Suprapubic skin (tissue), 4 donors: ENCODE measurements around the gene PTGS1. TPM values are rescaled to one million over a fixed set of nuclear protein-coding genes. Genes with fewer than 3 reads are reported as not detected.

Experiments used
- DNase-seq, 2 donors: peaks; one replicate each; pipeline ENCODE4 v3.0.0-alpha.2; 2019; ENCODE audit warnings: low spot score in 2 of 2
- H3K27ac ChIP-seq: fragments of 200-600 bp; sonication (generic); one replicate; pipeline ENCODE4 v1.5.1; 2019
- H3K27me3 ChIP-seq: fragments of 200-600 bp; sonication (generic); one replicate; pipeline ENCODE4 v1.5.1; 2019
- H3K36me3 ChIP-seq: fragments of 200-600 bp; sonication (generic); one replicate; pipeline ENCODE4 v1.5.1; 2019
- H3K4me1 ChIP-seq: fragments of 200-600 bp; sonication (generic); one replicate; pipeline ENCODE4 v1.5.1; 2019
- H3K4me3 ChIP-seq: fragments of 200-600 bp; sonication (generic); one replicate; pipeline ENCODE4 v1.5.1; 2019; ENCODE audit warnings: mild to moderate bottlenecking
- H3K9me3 ChIP-seq: fragments of 200-600 bp; sonication (generic); one replicate; pipeline ENCODE4 v1.5.1; 2019
- CTCF ChIP-seq, 2 donors: fragments of 200-600 bp in 1 of 2; fragments of 450-650 bp in 1 of 2; sonication (generic) in 1 of 2; IDR thresholded peaks; one replicate each; pipeline ENCODE4 v1.5.1; 2016 to 2019; ENCODE audit warnings: antibody characterized with exemption in 2 of 2, mild to moderate bottlenecking in 1 of 2, moderate library complexity in 1 of 2
- EP300 ChIP-seq: sonication (generic); formaldehyde crosslinking; IDR thresholded peaks from one replicate; pipeline ENCODE4 v1.6.1; 2017; ENCODE audit warnings: antibody characterized with exemption
- POLR2A ChIP-seq, 2 donors: fragments of 450-650 bp; IDR thresholded peaks; one replicate each; pipeline ENCODE4 v1.6.1; 2017; ENCODE audit warnings: antibody characterized with exemption in 2 of 2, mild to moderate bottlenecking in 2 of 2, moderate library complexity in 2 of 2
- POLR2AphosphoS5 ChIP-seq, 3 donors: sonication (generic); formaldehyde crosslinking; IDR thresholded peaks; one replicate each; pipeline ENCODE4 v1.6.1; 2017; ENCODE audit warnings: antibody characterized with exemption in 3 of 3
- WGBS: methylation state at CpG from one replicate; pipeline ENCODE4 v1.1.5; 2018; 5-methylcytosine and 5-hydroxymethylcytosine counted together
- total RNA-seq, 4 donors: library from RNA; depleted of rRNA; stranded (reverse); fragments of >200 nt; gene quantifications; one replicate each; pipeline ENCODE4 v1.1.0, GENCODE V29; 2016

Gene PTGS1
- total RNA-seq, 4 donors from 2014 or later = 64.3 to 124 (median 73.1) TPM

DNA sequence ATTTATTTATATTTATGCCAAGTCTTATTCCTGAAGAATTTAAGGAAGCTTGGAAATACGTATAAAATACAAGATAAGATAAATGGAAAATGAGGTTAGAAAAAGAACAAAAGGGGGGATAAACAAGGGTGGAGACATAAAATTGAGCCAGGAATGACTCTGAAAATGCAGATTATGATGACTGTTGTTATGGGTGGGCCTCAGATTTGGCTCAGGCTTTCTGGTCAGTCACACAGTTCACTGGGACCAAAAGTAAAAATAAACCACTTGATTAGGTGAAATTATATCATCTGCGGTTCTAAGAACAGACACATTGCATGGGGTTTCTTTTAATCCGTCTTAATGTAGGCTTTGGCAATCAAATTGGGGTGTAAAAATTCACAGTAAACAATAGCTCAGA, 55.9 kb downstream of the PTGS1 start:
- Histone ChIP-seq H3K4me3 (no peak overlapping the region), H3K27ac (no peak overlapping the region)
- 69% methylated on average over 3 of the region's 3 CpGs for WGBS

DNA sequence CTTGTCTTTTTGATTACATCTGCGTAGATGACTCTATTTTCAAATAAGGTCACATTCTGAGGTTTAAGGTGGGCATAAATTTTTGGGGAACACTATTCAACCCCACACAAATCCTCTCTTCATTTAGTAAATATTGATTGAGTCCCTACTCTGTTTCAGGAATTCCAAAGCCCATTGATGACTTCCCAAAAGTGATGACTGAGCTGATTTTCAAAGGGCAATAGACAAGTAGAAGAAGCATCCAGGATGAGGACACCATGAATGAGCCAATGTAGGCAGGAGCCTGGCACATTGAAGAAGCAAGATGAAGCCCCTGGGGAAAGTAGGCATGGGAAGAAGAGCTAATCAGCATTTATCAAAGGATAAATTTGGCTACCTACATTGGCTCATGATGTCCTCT, 71.7 kb downstream of the PTGS1 start:
- TF ChIP-seq POLR2A (IDR thresholded peaks at IDR 0.05) (no peak), CTCF (IDR thresholded peaks at IDR 0.05) (no peak), POLR2AphosphoS5 (IDR thresholded peaks at IDR 0.05) (no peak), EP300 (no peak)
- Histone ChIP-seq H3K36me3 (no peaks in the 10 kb centered on the region), H3K4me3 (no peak overlapping the region), H3K4me1 (no peaks in the 10 kb centered on the region), H3K9me3 (no peaks in the 10 kb centered on the region), H3K27me3 (no peaks in the 10 kb centered on the region), H3K27ac (no peak overlapping the region)
- no peak for DNase-seq
- 84% methylated on average over 1 of the region's 1 CpG for WGBS

More for the DNA sequence above, 55.9 kb downstream of the PTGS1 start:
- H3K27me3 ChIP-seq = no peaks in the 10 kb centered on the region
- no peaks in the 10 kb centered on the region for H3K36me3 ChIP-seq
- TF ChIP-seq POLR2A (IDR thresholded peaks at IDR 0.05) (no peak), POLR2AphosphoS5 (IDR thresholded peaks at IDR 0.05) (no peak), EP300 (no peak), CTCF (IDR thresholded peaks at IDR 0.05) (no peak)
- no peaks in the 10 kb centered on the region for H3K9me3 ChIP-seq
- H3K4me1 ChIP-seq = no peaks in the 10 kb centered on the region
- no peak for DNase-seq

DNA sequence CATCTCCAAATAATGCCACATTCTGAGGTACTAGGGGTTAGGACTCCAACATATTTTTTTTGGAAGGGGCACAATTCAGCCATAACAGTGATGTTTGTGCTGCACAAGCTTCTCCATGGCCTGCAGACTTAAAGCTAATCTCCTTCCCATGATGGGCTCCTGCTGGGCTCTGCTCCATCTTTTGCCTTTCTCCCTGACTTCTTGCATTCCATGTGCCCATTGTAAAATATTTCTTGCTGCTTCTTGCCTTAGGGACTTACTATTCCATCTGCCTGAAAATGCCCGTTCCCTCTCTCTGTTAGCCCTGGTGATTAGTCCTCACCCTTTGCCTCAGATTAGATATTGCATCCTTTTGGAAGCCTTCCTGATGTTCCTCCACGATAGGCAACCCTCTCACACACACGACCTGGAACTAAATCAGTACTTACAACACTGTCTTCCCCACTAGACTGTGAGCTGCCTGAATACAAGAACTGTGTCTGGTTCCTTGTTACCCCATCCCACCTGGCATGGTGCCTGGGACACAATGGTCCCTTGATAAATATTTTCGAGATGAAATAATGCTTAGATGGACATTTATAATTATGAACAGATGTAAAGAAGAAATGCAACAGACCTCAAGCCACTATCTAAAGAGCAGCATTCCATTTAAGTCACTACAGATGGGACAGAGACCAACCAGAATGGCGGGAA, 73.4 kb downstream of the PTGS1 start:
- no peak for DNase-seq
- H3K27ac ChIP-seq = no peak overlapping the region
- 53% methylated on average over 5 of the region's 5 CpGs for WGBS

More for the DNA sequence above, 73.4 kb downstream of the PTGS1 start:
- Histone ChIP-seq H3K9me3 (no peaks in the 10 kb centered on the region), H3K4me1 (no peaks in the 10 kb centered on the region), H3K27me3 (no peaks in the 10 kb centered on the region), H3K4me3 (no peak overlapping the region), H3K36me3 (no peaks in the 10 kb centered on the region)
- TF ChIP-seq POLR2AphosphoS5 (IDR thresholded peaks at IDR 0.05) (no peak), EP300 (no peak), CTCF (IDR thresholded peaks at IDR 0.05) (no peak), POLR2A (IDR thresholded peaks at IDR 0.05) (no peak)

Other genes with a start within 250 kb of the PTGS1 start
- 10 to 100 TPM; 16.3 to 34.4 (median 30.2) TPM for gene NDUFA8, start 211.2 kb upstream of the PTGS1 start, total RNA-seq
- not detected for gene MORN5, start 211.1 kb upstream of the PTGS1 start, total RNA-seq
- 1 to 10 TPM; 1.4 to 7.3 (median 3.4) TPM for gene LHX6, start 142.1 kb upstream of the PTGS1 start, total RNA-seq
- 10 to 100 TPM; 10.2 to 15.8 (median 11.9) TPM for gene RBM18, start 106.2 kb upstream of the PTGS1 start, total RNA-seq
- 10 to 100 TPM; 41.3 to 75.2 (median 44.2) TPM for gene MRRF, start 106.1 kb upstream of the PTGS1 start, total RNA-seq
- not detected for gene OR1J1, start 106.9 kb downstream of the PTGS1 start, total RNA-seq
- gene OR1J2, start 139.8 kb downstream of the PTGS1 start, total RNA-seq = not detected
- not detected for gene OR1J4, start 148.1 kb downstream of the PTGS1 start, total RNA-seq
- not detected for gene OR1N1, start 156.3 kb downstream of the PTGS1 start, total RNA-seq
- gene OR1N2, start 182.1 kb downstream of the PTGS1 start, total RNA-seq = not detected
- not detected for gene OR1L8, start 212.4 kb downstream of the PTGS1 start, total RNA-seq
- not detected for gene OR1Q1, start 243.7 kb downstream of the PTGS1 start, total RNA-seq